HepG2 (cell line): ENCODE data around the gene ARF5. TPM values are rescaled to one million over a fixed set of nuclear protein-coding genes. Genes with fewer than 3 reads are reported as not detected.
A peak's percentile ranks its signal among the peaks of the same experiment; 100 is the strongest.

ENCODE experiments used
- ADNP ChIP-seq: sonication (generic); formaldehyde crosslinking; IDR thresholded peaks from 2 replicates; pipeline ENCODE4 v1.4.0; 2020; ENCODE audit warnings: missing genetic modification reagents
- FOXK1 ChIP-seq: sonication (generic); formaldehyde crosslinking; IDR thresholded peaks from 2 replicates; pipeline ENCODE4 v1.4.0; 2020; ENCODE audit warnings: low read depth, missing genetic modification reagents, borderline replicate concordance
- HNRNPH1 ChIP-seq: fragments of 200-400 bp; formaldehyde crosslinking; optimal IDR thresholded peaks from 2 replicates; pipeline ENCODE3; 2017; ENCODE audit warnings: mild to moderate bottlenecking, low read depth, low read length
- JUN ChIP-seq: sonication (generic); formaldehyde crosslinking; IDR thresholded peaks from 2 replicates; pipeline ENCODE4 v1.4.0; 2020; ENCODE audit warnings: mild to moderate bottlenecking, missing genetic modification reagents
- MAZ ChIP-seq, 2 experiments: sonication (generic) in 1 of 2; formaldehyde crosslinking in 1 of 2; IDR thresholded peaks; 2 replicates each; pipeline versions ENCODE4 v1.5.0 to v1.6.1; 2012 to 2020; ENCODE audit warnings: low read depth in 2 of 2, mild to moderate bottlenecking in 2 of 2, borderline replicate concordance in 1 of 2, improper control_type of control experiment in 1 of 2, low read length in 1 of 2, missing genetic modification reagents in 1 of 2, moderate library complexity in 1 of 2
- POLR2G ChIP-seq: fragments of 200-400 bp; formaldehyde crosslinking; IDR thresholded peaks from 2 replicates; pipeline ENCODE4 v1.6.1; 2018; ENCODE audit warnings: mild to moderate bottlenecking, low read depth, low read length, moderate library complexity
- PRDM15 ChIP-seq: sonication (generic); formaldehyde crosslinking; IDR thresholded peaks from 2 replicates; pipeline ENCODE4 v1.4.0; 2020; ENCODE audit warnings: missing genetic modification reagents
- PRDM4 ChIP-seq: sonication (generic); formaldehyde crosslinking; IDR thresholded peaks from 2 replicates; pipeline ENCODE4 v1.9.0; 2021; ENCODE audit warnings: missing genetic modification reagents, borderline replicate concordance
- PRMT3 ChIP-seq: sonication (generic); formaldehyde crosslinking; IDR thresholded peaks from 2 replicates; pipeline ENCODE4 v1.8.1; 2022; ENCODE audit warnings: low read depth, mild to moderate bottlenecking, moderate library complexity, missing genetic modification reagents, borderline replicate concordance
- RARA ChIP-seq: IDR thresholded peaks from 2 replicates; pipeline ENCODE4 v1.6.1; 2016; ENCODE audit warnings: missing genetic modification reagents, missing compliant biosample characterization
- REST ChIP-seq, 2 experiments: IDR thresholded peaks; 2 replicates each; pipeline ENCODE4 v1.6.1; 2011 to 2012; ENCODE audit warnings: low read length in 2 of 2, borderline replicate concordance in 1 of 2, low read depth in 1 of 2, mild to moderate bottlenecking in 1 of 2, moderate library complexity in 1 of 2
- SALL1 ChIP-seq: sonication (generic); formaldehyde crosslinking; IDR thresholded peaks from 2 replicates; pipeline ENCODE4 v1.8.0; 2022; ENCODE audit warnings: mild to moderate bottlenecking, missing genetic modification reagents
- TBX2 ChIP-seq: sonication (generic); formaldehyde crosslinking; IDR thresholded peaks from 2 replicates; pipeline ENCODE4 v1.5.0; 2020; ENCODE audit warnings: missing genetic modification reagents, mild to moderate bottlenecking, borderline replicate concordance
- ZBTB34 ChIP-seq: sonication (generic); formaldehyde crosslinking; IDR thresholded peaks from 2 replicates; pipeline ENCODE4 v1.8.0; 2022; ENCODE audit warnings: mild to moderate bottlenecking, missing genetic modification reagents
- ZNF329 ChIP-seq: sonication (generic); formaldehyde crosslinking; IDR thresholded peaks from 2 replicates; pipeline ENCODE4 v1.9.0; 2021; ENCODE audit warnings: low read depth, mild to moderate bottlenecking, missing genetic modification reagents
- ZNF749 ChIP-seq: sonication (generic); formaldehyde crosslinking; IDR thresholded peaks from 2 replicates; pipeline ENCODE4 v1.8.0; 2022; ENCODE audit warnings: mild to moderate bottlenecking, missing genetic modification reagents, moderate library complexity, borderline replicate concordance
- polyA plus RNA-seq, 8 experiments: library from polyadenylated mRNA; depleted of rRNA in 3 of 8; stranded (reverse) in 7 of 8; unstranded in 1 of 8; fragments of >200 nt; fragmentation: Illumina TruSeq in 4 of 8; extraction: Trizol in 4 of 8; gene quantifications; 2 replicates each; pipeline versions ENCODE4 v1.2.1 to v1.2.3, GENCODE V29; 2011 to 2016; ENCODE audit warnings: low read depth in 4 of 8, missing spikeins in 1 of 8, mixed read lengths in 1 of 8; ENCODE audit not compliant: insufficient read depth in 1 of 8
- total RNA-seq, 5 experiments: library from RNA; depleted of rRNA; stranded (reverse); fragments of >200 nt; fragmentation: Illumina TruSeq; extraction: Trizol; gene quantifications; 2 replicates each; pipeline ENCODE4 v1.2.3, GENCODE V29; 2016; ENCODE audit warnings: low read depth in 1 of 5

ARF5 gene
- total and polyA plus RNA-seq, 2 of the 13 experiments (the other 11 are each of a cell fraction or from before 2014, with no cell fraction given) = 109 to 135 TPM

GRCh38 chr7:127588697-127589482, 679 bp downstream of the ARF5 start (continued):
- no peak for TF ChIP-seq ZNF749 (CRISPR knock-in tag)
- no peak for TF ChIP-seq PRDM15 (CRISPR knock-in tag)
- TF ChIP-seq PRMT3 (CRISPR knock-in tag) = no peak
- no peak for TF ChIP-seq ZNF329 (CRISPR knock-in tag)
- no peak for TF ChIP-seq PRDM4 (CRISPR knock-in tag)
- TF ChIP-seq POLR2G = no peak
- TF ChIP-seq FOXK1 = 0 out of 2 replicates have a peak, but pooled peaks have one; percentile 27
- TF ChIP-seq REST (IDR thresholded peaks at IDR 0.05; ENCODE audit: borderline replicate concordance in 1 of 2, low read depth in 1 of 2, low read length in 2 of 2) = no peak
- no peak for TF ChIP-seq ZBTB34 (CRISPR knock-in tag)
- peak; percentile 44; the same call in 1 of the 2 replicates for TF ChIP-seq SALL1 (CRISPR knock-in tag)
- no peak for TF ChIP-seq RARA (CRISPR knock-in tag)
- TF ChIP-seq MAZ (IDR thresholded peaks at IDR 0.05; ENCODE audit: borderline replicate concordance, low read depth, low read length) = 0 out of 2 replicates have a peak, but pooled peaks have one; percentile 17
- TF ChIP-seq MAZ (CRISPR knock-in tag; IDR thresholded peaks at IDR 0.05; ENCODE audit: low read depth) = no peak
- no peak for TF ChIP-seq JUN (CRISPR knock-in tag)
- no peak for TF ChIP-seq TBX2 (CRISPR knock-in tag)
- no peak for TF ChIP-seq ADNP (CRISPR knock-in tag)
- no peak for TF ChIP-seq HNRNPH1
